H1 (cell line): Measurements from ENCODE around the gene RBM10. TPM values are rescaled to one million over a fixed set of nuclear protein-coding genes. Genes with fewer than 3 reads are reported as not detected.

ENCODE experiments used
- CTCF ChIA-PET: fragments of 300-600 bp; sonication (Branson Sonifier 250); formaldehyde crosslinking; loops from one replicate; lab custom pipeline; 2021; ENCODE audit not compliant: partially characterized antibody; lab: Charles Lee
- POLR2A ChIA-PET: fragments of 300-600 bp; sonication (Branson Sonifier 250); formaldehyde crosslinking; loops from one replicate; lab custom pipeline; 2021; ENCODE audit warnings: inconsistent platforms; ENCODE audit not compliant: partially characterized antibody; lab: Charles Lee
- DNase-seq, 2 experiments: peaks; one replicate each; pipeline versions ENCODE4 v3.0.0 to v3.0.0-alpha.2; 2010 to 2022; ENCODE audit warnings: low spot score in 2 of 2, low read depth in 1 of 2, mixed read lengths in 1 of 2
- FAIRE-seq: peaks from 2 replicates; lab custom pipeline; 2011; peaks lifted over from hg19 to GRCh38; lab: Jason Lieb, UNC
- H2AFZ ChIP-seq: 2 replicates; pipeline ENCODE4 v1.8.1; 2012; ENCODE audit warnings: low read length, inconsistent platforms
- H2AK5ac ChIP-seq: 2 replicates; pipeline ENCODE4 v1.6.1; 2013; ENCODE audit warnings: low read depth, low read length
- H2BK120ac ChIP-seq: replicated peaks from 2 replicates; pipeline ENCODE3; 2013; ENCODE audit warnings: low read depth, low read length, inconsistent platforms
- H2BK12ac ChIP-seq: 2 replicates; pipeline ENCODE4 v1.6.1; 2013; ENCODE audit warnings: low read depth, low read length
- H2BK15ac ChIP-seq: 2 replicates; pipeline ENCODE4 v1.6.1; 2013; ENCODE audit warnings: low read length
- H2BK20ac ChIP-seq: 2 replicates; pipeline ENCODE4 v1.6.1; 2013; ENCODE audit warnings: low read length
- H2BK5ac ChIP-seq: 2 replicates; pipeline ENCODE4 v1.6.1; 2013; ENCODE audit warnings: low read depth, low read length
- H3K14ac ChIP-seq: 2 replicates; pipeline ENCODE4 v1.6.1; 2013; ENCODE audit warnings: inconsistent platforms; ENCODE audit not compliant: insufficient read length
- H3K18ac ChIP-seq: 2 replicates; pipeline ENCODE4 v1.6.1; 2013; ENCODE audit warnings: low read length; ENCODE audit errors: extremely low read depth
- H3K23ac ChIP-seq: 2 replicates; pipeline ENCODE4 v1.6.1; 2013; ENCODE audit warnings: inconsistent platforms; ENCODE audit not compliant: insufficient read length
- H3K23me2 ChIP-seq: 2 replicates; pipeline ENCODE4 v1.6.1; 2013; ENCODE audit warnings: low read depth, low read length
- H3K27ac ChIP-seq: 2 replicates; pipeline ENCODE4 v1.6.1; 2011; ENCODE audit warnings: low read depth, low read length, inconsistent platforms
- H3K27me3 ChIP-seq, 4 experiments: replicated peaks in 1 of 4; 1 replicate in 1 of 4; 2 replicates in 3 of 4; pipeline versions ENCODE4 v1.6.1 to v1.8.1; 2011 to 2013; ENCODE audit warnings: low read length in 3 of 4, mild to moderate bottlenecking in 3 of 4, inconsistent platforms in 2 of 4, mixed read lengths in 2 of 4, moderate library complexity in 1 of 4; ENCODE audit not compliant: control insufficient read depth in 3 of 4, insufficient read depth in 3 of 4; ENCODE audit errors: extremely low read depth in 1 of 4
- H3K36me3 ChIP-seq, 4 experiments: 2 replicates each; pipeline versions ENCODE4 v1.6.1 to v1.8.1; 2011 to 2013; ENCODE audit warnings: mild to moderate bottlenecking in 4 of 4, low read length in 3 of 4, moderate library complexity in 2 of 4, control low read depth in 1 of 4, inconsistent platforms in 1 of 4; ENCODE audit not compliant: insufficient read depth in 4 of 4, control insufficient read depth in 2 of 4
- H3K4ac ChIP-seq: replicated peaks from 2 replicates; pipeline ENCODE3; 2013; ENCODE audit warnings: low read length, low read depth, mixed read lengths, inconsistent platforms; ENCODE audit not compliant: insufficient read length
- H3K4me1 ChIP-seq, 4 experiments: replicated peaks in 1 of 4; 1 replicate in 1 of 4; 2 replicates in 3 of 4; pipeline versions ENCODE4 v1.6.1 to v1.8.1; 2011 to 2013; ENCODE audit warnings: low read length in 3 of 4, inconsistent platforms in 2 of 4, mixed read lengths in 1 of 4; ENCODE audit not compliant: insufficient read depth in 4 of 4, control insufficient read depth in 3 of 4
- H3K4me2 ChIP-seq, 2 experiments: 2 replicates each; pipeline versions ENCODE4 v1.6.1 to v1.8.1; 2011 to 2013; ENCODE audit warnings: low read depth in 2 of 2, low read length in 2 of 2, control low read depth in 1 of 2, inconsistent platforms in 1 of 2, mild to moderate bottlenecking in 1 of 2; ENCODE audit not compliant: insufficient read depth in 1 of 2
- H3K4me3 ChIP-seq, 4 experiments: fragments of 200-600, 300-600 bp in 1 of 4; sonication (generic), shearing (Covaris generic), sonication (Bioruptor Twin) in 1 of 4; 2 replicates each; pipeline versions ENCODE4 v1.5.1 to v1.8.1; 2011 to 2016; ENCODE audit warnings: low read length in 4 of 4, low read depth in 3 of 4, control low read depth in 2 of 4, inconsistent platforms in 2 of 4, mild to moderate bottlenecking in 2 of 4, mixed read lengths in 1 of 4, moderate library complexity in 1 of 4; ENCODE audit not compliant: insufficient read depth in 2 of 4; ENCODE audit errors: extremely low read depth in 1 of 4
- H3K56ac ChIP-seq: replicated peaks from 2 replicates; pipeline ENCODE3; 2013; ENCODE audit warnings: low read depth, mild to moderate bottlenecking, mixed read lengths, low read length, inconsistent platforms; ENCODE audit not compliant: insufficient read length
- H3K79me1 ChIP-seq: 2 replicates; pipeline ENCODE4 v1.6.1; 2013; ENCODE audit warnings: low read depth, low read length, control low read depth
- H3K79me2 ChIP-seq, 2 experiments: 2 replicates each; pipeline versions ENCODE4 v1.6.1 to v1.8.1; 2012 to 2013; ENCODE audit warnings: low read length in 2 of 2, mild to moderate bottlenecking in 2 of 2, inconsistent platforms in 1 of 2; ENCODE audit not compliant: insufficient read depth in 2 of 2, control insufficient read depth in 1 of 2
- H3K9ac ChIP-seq, 4 experiments: replicated peaks in 1 of 4; 1 replicate in 1 of 4; 2 replicates in 3 of 4; pipeline versions ENCODE4 v1.6.1 to v1.8.1; 2011 to 2013; ENCODE audit warnings: low read depth in 3 of 4, low read length in 3 of 4, control low read depth in 2 of 4, mild to moderate bottlenecking in 2 of 4, moderate library complexity in 2 of 4, inconsistent platforms in 1 of 4; ENCODE audit errors: extremely low read depth in 1 of 4
- H3K9me3 ChIP-seq, 2 experiments: 2 replicates each; pipeline versions ENCODE4 v1.6.1 to v1.8.1; 2012 to 2013; ENCODE audit warnings: mild to moderate bottlenecking in 2 of 2, moderate library complexity in 2 of 2, control low read depth in 1 of 2, inconsistent platforms in 1 of 2, low read depth in 1 of 2, low read length in 1 of 2, mixed read lengths in 1 of 2; ENCODE audit not compliant: insufficient read depth in 2 of 2
- H4K20me1 ChIP-seq, 2 experiments: replicated peaks in 1 of 2; 2 replicates each; pipeline versions ENCODE3 to v1.8.1; 2011 to 2013; ENCODE audit warnings: inconsistent platforms in 2 of 2, low read length in 2 of 2, mild to moderate bottlenecking in 1 of 2; ENCODE audit not compliant: insufficient read depth in 2 of 2, control insufficient read depth in 1 of 2
- H4K5ac ChIP-seq: 2 replicates; pipeline ENCODE4 v1.6.1; 2013; ENCODE audit warnings: low read length, low read depth, mixed read lengths, inconsistent platforms; ENCODE audit not compliant: insufficient read length
- H4K8ac ChIP-seq: 2 replicates; pipeline ENCODE4 v1.8.0; 2013; ENCODE audit warnings: mild to moderate bottlenecking, moderate library complexity, low read length, inconsistent platforms; ENCODE audit not compliant: insufficient read depth; ENCODE audit errors: extremely low read depth
- H4K91ac ChIP-seq: replicated peaks from 2 replicates; pipeline ENCODE3; 2013; ENCODE audit warnings: low read length, mixed read lengths, inconsistent platforms; ENCODE audit not compliant: insufficient read length
- JUND ChIP-seq: IDR thresholded peaks from 2 replicates; pipeline ENCODE4 v1.6.1; 2011; ENCODE audit warnings: mild to moderate bottlenecking, improper control_type of control experiment, low read length
- ZNF274 ChIP-seq: IDR thresholded peaks from 2 replicates; pipeline ENCODE4 v1.7.0; 2012; ENCODE audit warnings: low read length, borderline replicate concordance; ENCODE audit errors: extremely low read depth
- WGBS, 2 experiments: shearing (Covaris generic) in 1 of 2; methylation state at CpG; one replicate each; pipeline versions ENCODE4 v1.1.6 to v1.1.7; 2013 to 2015; ENCODE audit warnings: low lambda C conversion rate in 2 of 2, mixed read lengths in 2 of 2, inconsistent platforms in 1 of 2, low coverage in 1 of 2, missing lambda C conversion rate in 1 of 2; ENCODE audit not compliant: insufficient replicate concordance in 2 of 2, insufficient coverage in 1 of 2, insufficient read length in 1 of 2; ENCODE audit errors: extremely low coverage in 1 of 2, missing lambda C conversion rate in 1 of 2; 5-methylcytosine and 5-hydroxymethylcytosine counted together
- polyA plus RNA-seq, 7 experiments: library from polyadenylated mRNA; depleted of rRNA in 3 of 7; stranded (reverse) in 5 of 7; unstranded in 2 of 7; fragments of >200 nt in 5 of 7; fragments of 200-250 nt in 2 of 7; gene quantifications; 1 replicate in 5 of 7; 2 replicates in 1 of 7; 4 replicates in 1 of 7; pipeline versions ENCODE4 v1.2.1 to v1.2.3, GENCODE V29; 2011 to 2013; ENCODE audit warnings: missing spikeins in 2 of 7, mixed read lengths in 2 of 7
- total RNA-seq: library from RNA; stranded (reverse); fragmentation: NEBNext Ultra II Directional; extraction: Animal tissue kit (Norgen Biotek cat#: 25700); gene quantifications from 2 replicates; pipeline ENCODE4 v1.2.1, GENCODE V29; 2021

Gene RBM10
- total and polyA plus RNA-seq, 2 of the 8 experiments (the other 6 are each of a cell fraction or from before 2014, with no cell fraction given) = 35.7 to 64.0 TPM

DNA sequence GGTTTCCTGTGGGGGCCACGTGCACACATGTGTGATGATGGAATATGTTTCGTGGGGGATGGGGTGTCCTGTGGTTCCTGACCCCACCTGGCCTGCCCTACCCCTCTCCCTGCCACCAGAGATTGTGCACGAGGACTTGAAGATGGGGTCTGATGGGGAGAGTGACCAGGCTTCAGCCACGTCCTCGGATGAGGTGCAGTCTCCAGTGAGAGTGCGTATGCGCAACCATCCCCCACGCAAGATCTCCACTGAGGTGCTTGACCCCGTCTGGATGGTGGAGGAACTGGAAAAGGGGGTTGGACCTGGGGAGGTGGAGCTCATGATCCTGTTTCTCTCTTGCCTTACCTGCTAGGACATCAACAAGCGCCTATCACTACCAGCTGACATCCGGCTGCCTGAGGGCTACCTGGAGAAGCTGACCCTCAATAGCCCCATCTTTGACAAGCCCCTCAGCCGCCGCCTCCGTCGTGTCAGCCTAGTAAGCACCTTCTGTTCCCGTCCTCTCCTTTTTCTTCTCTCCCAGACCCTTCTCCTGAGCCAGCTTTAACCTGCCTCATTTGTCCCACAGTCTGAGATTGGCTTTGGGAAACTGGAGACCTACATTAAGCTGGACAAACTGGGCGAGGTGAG lies 79.4 kb downstream of the RBM10 start:
- H2AK5ac ChIP-seq = no peak overlapping the region
- no peak overlapping the region for H3K14ac ChIP-seq
- no peak overlapping the region for H3K18ac ChIP-seq
- no peak overlapping the region for H2BK15ac ChIP-seq
- H2BK20ac ChIP-seq = no peak overlapping the region
- peaks cover 9 to 61% (median 38%) of the 10 kb centered on the region in 4 experiments; a peak in 7 of 8 replicates for H3K36me3 ChIP-seq
- peaks cover 0 to 8% (median 1%) of the 10 kb centered on the region in 4 experiments; a peak in 3 of 7 replicates for H3K4me1 ChIP-seq
- no peak overlapping the region for H3K56ac ChIP-seq
- no peak overlapping the region for H3K9ac ChIP-seq
- no peak overlapping the region for H2BK12ac ChIP-seq
- peaks cover 2% of the 10 kb centered on the region; the same call in 1 of the 2 replicates for H3K79me1 ChIP-seq
- H3K4ac ChIP-seq = no peak overlapping the region
- H3K79me2 ChIP-seq = peaks cover 19 to 30% of the 10 kb centered on the region in 2 experiments
- no peak overlapping the region for H3K4me3 ChIP-seq
- no peak overlapping the region for H3K4me2 ChIP-seq
- no peaks in the 10 kb centered on the region for H3K9me3 ChIP-seq
- 93% methylated on average over 14 of the region's 17 CpGs; no CpG with 5 or more reads in 1 of the 2 experiments for WGBS, 2 experiments
- H2AFZ ChIP-seq = no peak overlapping the region
- no peak overlapping the region for H4K91ac ChIP-seq
- no peak overlapping the region; the same call in 1 of the 2 replicates for H4K8ac ChIP-seq
- H3K27ac ChIP-seq = no peak overlapping the region
- DNase-seq = no peak
- CTCF ChIA-PET = no interaction called here
- peaks cover 5% of the 10 kb centered on the region; the same call in 1 of the 2 replicates for H3K23me2 ChIP-seq
- no peak overlapping the region for H3K23ac ChIP-seq
- POLR2A ChIA-PET = interaction anchor here (1.1 to 1.8 kb wide), 4 partner anchors 9 to 299 kb away, joined by 3 to 5 read pairs (median 4); no protein-coding TSS in a partner anchor
- no peaks in the 10 kb centered on the region for H3K27me3 ChIP-seq
- H2BK120ac ChIP-seq = no peak overlapping the region
- no peak for FAIRE-seq
- H4K20me1 ChIP-seq = peaks cover 9 to 30% of the 10 kb centered on the region in 2 experiments
- no peak overlapping the region for H4K5ac ChIP-seq
- no peak overlapping the region for H2BK5ac ChIP-seq
- no peak for TF ChIP-seq ZNF274
- TF ChIP-seq JUND = no peak
